ENCODE measurements around the gene MBD2. TPM values are rescaled to one million over a fixed set of nuclear protein-coding genes. Genes with fewer than 3 reads are reported as not detected.

Gene MBD2
- total RNA-seq, 1 experiment from 2014 or later = 37.0 TPM

DNA sequence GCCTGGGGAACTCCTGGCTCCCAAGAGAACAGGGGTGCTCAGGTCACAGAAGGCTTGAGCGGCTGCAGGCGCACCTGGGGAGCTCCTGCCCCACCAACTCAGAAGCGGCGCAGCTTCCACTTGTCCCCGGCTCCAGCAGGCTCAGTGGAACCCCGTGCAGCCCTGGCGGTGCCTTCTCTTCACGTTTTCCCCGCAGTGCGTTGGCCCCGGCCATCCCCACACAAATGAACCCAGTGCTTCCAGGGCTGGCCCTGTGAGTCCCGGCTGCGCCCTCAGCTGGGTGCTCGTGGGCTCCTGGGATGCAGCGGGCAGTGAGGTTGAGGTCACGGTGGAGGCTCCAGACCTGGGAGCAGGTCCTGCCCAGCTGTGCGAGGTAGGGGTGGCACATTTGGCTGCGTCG is 17.9 kb upstream of the MBD2 start:
- TF ChIP-seq EZH2 (IDR thresholded peaks at IDR 0.05; ENCODE audit: low read length, unreplicated experiment) (no peak), EZH2phosphoT487 (IDR thresholded peaks at IDR 0.05; ENCODE audit: borderline replicate concordance, low read length) (no peak)
- TF ChIP-seq, protein P1, sequence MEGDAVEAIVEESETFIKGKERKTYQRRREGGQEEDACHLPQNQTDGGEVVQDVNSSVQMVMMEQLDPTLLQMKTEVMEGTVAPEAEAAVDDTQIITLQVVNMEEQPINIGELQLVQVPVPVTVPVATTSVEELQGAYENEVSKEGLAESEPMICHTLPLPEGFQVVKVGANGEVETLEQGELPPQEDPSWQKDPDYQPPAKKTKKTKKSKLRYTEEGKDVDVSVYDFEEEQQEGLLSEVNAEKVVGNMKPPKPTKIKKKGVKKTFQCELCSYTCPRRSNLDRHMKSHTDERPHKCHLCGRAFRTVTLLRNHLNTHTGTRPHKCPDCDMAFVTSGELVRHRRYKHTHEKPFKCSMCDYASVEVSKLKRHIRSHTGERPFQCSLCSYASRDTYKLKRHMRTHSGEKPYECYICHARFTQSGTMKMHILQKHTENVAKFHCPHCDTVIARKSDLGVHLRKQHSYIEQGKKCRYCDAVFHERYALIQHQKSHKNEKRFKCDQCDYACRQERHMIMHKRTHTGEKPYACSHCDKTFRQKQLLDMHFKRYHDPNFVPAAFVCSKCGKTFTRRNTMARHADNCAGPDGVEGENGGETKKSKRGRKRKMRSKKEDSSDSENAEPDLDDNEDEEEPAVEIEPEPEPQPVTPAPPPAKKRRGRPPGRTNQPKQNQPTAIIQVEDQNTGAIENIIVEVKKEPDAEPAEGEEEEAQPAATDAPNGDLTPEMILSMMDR (conservative IDR thresholded peaks at IDR 0.05; ENCODE audit: low read depth, low read length) = no peak
- Histone ChIP-seq H3K36me3 (ENCODE audit: low read depth, low read length) (no peaks in the 10 kb centered on the region), H3K9me2 (replicated peaks; ENCODE audit: low read length) (no peaks in the 10 kb centered on the region), H2AFZ (ENCODE audit: low read length) (no peak overlapping the region), H3K79me2 (ENCODE audit: low read length) (no peaks in the 10 kb centered on the region), H3K27ac (ENCODE audit: low read length) (no peak overlapping the region), H3K4me1 (ENCODE audit: insufficient read depth, low read length) (no peaks in the 10 kb centered on the region), H3K9me3 (ENCODE audit: low read length) (no peaks in the 10 kb centered on the region), H3K4me3 (ENCODE audit: low read length) (no peak overlapping the region), H3K9ac (ENCODE audit: low read length) (no peak overlapping the region), H3K4me2 (ENCODE audit: low read length) (no peak overlapping the region), H3F3A (ENCODE audit: low read length, unreplicated experiment) (no peaks in the 10 kb centered on the region), H4K20me1 (ENCODE audit: low read length) (no peaks in the 10 kb centered on the region), H3K27me3 (ENCODE audit: low read length) (no peaks in the 10 kb centered on the region)
- intact Hi-C loops (cut with micrococcal nuclease) = no loop called here
- DNase-seq (no peak), ATAC-seq (no peak)
- BruUV-seq (replicated peaks) = no TSS peak
- POLR2A ChIA-PET (ENCODE audit: unreplicated experiment) = no interaction called here
- CTCF ChIA-PET = no interaction called here

DNA sequence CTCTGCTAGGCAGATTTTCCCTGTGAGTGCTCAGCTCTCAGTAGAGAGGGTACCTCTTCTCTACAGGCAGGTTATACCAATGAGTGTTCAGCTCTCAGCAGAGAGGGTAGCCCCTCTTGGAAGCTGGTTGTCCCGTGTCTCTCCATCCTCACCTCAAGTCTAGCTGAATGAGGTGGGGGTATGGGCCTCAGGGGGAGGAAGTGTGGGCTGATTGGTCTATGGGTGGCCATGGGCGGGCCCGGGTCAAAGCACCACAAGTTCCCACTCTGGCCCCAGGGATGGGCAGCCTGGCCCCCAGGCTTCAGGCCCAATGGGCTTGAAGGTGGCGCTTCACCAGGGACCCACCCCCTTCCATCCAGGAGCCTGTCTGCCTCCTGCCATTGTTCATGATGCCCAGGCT is 17.0 kb upstream of the MBD2 start:
- Histone ChIP-seq H3K36me3 (ENCODE audit: low read depth, low read length) (no peaks in the 10 kb centered on the region), H2AFZ (ENCODE audit: low read length) (no peak overlapping the region), H3F3A (ENCODE audit: low read length, unreplicated experiment) (no peaks in the 10 kb centered on the region), H3K4me1 (ENCODE audit: insufficient read depth, low read length) (no peaks in the 10 kb centered on the region), H3K4me3 (ENCODE audit: low read length) (no peak overlapping the region), H4K20me1 (ENCODE audit: low read length) (no peaks in the 10 kb centered on the region), H3K79me2 (ENCODE audit: low read length) (no peaks in the 10 kb centered on the region), H3K9me3 (ENCODE audit: low read length) (no peaks in the 10 kb centered on the region), H3K4me2 (ENCODE audit: low read length) (no peak overlapping the region), H3K27ac (ENCODE audit: low read length) (no peak overlapping the region), H3K9ac (ENCODE audit: low read length) (no peak overlapping the region), H3K9me2 (replicated peaks; ENCODE audit: low read length) (no peaks in the 10 kb centered on the region), H3K27me3 (ENCODE audit: low read length) (no peaks in the 10 kb centered on the region)
- no TSS peak for BruUV-seq (replicated peaks)
- CTCF ChIA-PET = no interaction called here
- intact Hi-C loops (cut with micrococcal nuclease) = no loop called here
- TF ChIP-seq EZH2phosphoT487 (IDR thresholded peaks at IDR 0.05; ENCODE audit: borderline replicate concordance, low read length) = no peak
- no peak for TF ChIP-seq EZH2 (IDR thresholded peaks at IDR 0.05; ENCODE audit: low read length, unreplicated experiment)
- TF ChIP-seq, protein P1 (conservative IDR thresholded peaks at IDR 0.05; ENCODE audit: low read depth, low read length) = no peak
- no peak for ATAC-seq
- no peak for DNase-seq
- POLR2A ChIA-PET (ENCODE audit: unreplicated experiment) = no interaction called here

DNA sequence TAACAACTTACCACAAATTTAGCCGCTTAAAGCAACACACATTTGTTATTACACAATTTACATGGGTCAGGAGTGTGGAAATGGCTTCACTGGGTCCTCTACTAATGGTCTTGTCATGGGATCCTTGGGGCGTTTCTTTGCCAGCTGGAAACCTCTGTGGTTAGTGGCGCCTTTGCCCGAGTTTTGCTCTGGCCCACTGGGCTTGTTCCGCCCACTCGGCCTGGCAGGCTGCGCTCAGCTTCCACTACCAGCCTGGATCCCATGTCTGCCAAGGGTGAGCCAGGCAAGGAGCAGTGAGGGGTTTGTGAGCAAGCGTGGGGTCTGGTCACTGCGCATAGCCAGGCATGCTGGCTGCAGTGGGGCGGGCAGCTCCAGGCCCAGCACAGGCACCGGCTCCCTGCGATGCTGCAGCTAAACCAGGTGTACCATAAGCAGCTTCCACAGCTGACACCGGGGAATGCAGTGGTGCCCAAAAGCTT is 16.2 kb upstream of the MBD2 start:
- Histone ChIP-seq H3K9me3 (ENCODE audit: low read length) (no peaks in the 10 kb centered on the region), H3K36me3 (ENCODE audit: low read depth, low read length) (no peaks in the 10 kb centered on the region), H3K27me3 (ENCODE audit: low read length) (no peaks in the 10 kb centered on the region), H3K4me2 (ENCODE audit: low read length) (no peak overlapping the region), H3K79me2 (ENCODE audit: low read length) (no peaks in the 10 kb centered on the region), H3K27ac (ENCODE audit: low read length) (no peak overlapping the region), H2AFZ (ENCODE audit: low read length) (no peak overlapping the region), H3K9ac (ENCODE audit: low read length) (no peak overlapping the region), H3K9me2 (replicated peaks; ENCODE audit: low read length) (no peaks in the 10 kb centered on the region), H3K4me1 (ENCODE audit: insufficient read depth, low read length) (no peaks in the 10 kb centered on the region), H4K20me1 (ENCODE audit: low read length) (no peaks in the 10 kb centered on the region), H3F3A (ENCODE audit: low read length, unreplicated experiment) (no peaks in the 10 kb centered on the region), H3K4me3 (ENCODE audit: low read length) (no peak overlapping the region)
- no TSS peak for BruUV-seq (replicated peaks)
- ChIA-PET POLR2A (ENCODE audit: unreplicated experiment) (no interaction called here), CTCF (no interaction called here)
- no peak for DNase-seq
- no peak for ATAC-seq
- intact Hi-C loops (cut with micrococcal nuclease) = no loop called here
- TF ChIP-seq EZH2 (IDR thresholded peaks at IDR 0.05; ENCODE audit: low read length, unreplicated experiment) (no peak), EZH2phosphoT487 (IDR thresholded peaks at IDR 0.05; ENCODE audit: borderline replicate concordance, low read length) (no peak)
- TF ChIP-seq, protein P1 (conservative IDR thresholded peaks at IDR 0.05; ENCODE audit: low read depth, low read length) = no peak
